Esophagus squamous epithelium (tissue), 4 donors: ENCODE results near the gene MED10.

ENCODE experiments used
- CTCF ChIP-seq, 6 experiments: fragments of 450-650 bp in 4 of 6; fragments of 200-600 bp in 2 of 6; sonication (generic) in 2 of 6; IDR thresholded peaks; one replicate each; pipeline ENCODE4 v1.5.1; 2016 to 2019; ENCODE audit warnings: antibody characterized with exemption in 6 of 6, mild to moderate bottlenecking in 4 of 6, moderate library complexity in 4 of 6
- POLR2A ChIP-seq, 4 donors: fragments of 450-650 bp; IDR thresholded peaks; one replicate each; pipeline ENCODE4 v1.6.1; 2017; ENCODE audit warnings: antibody characterized with exemption in 4 of 4, mild to moderate bottlenecking in 4 of 4, moderate library complexity in 3 of 4

- TF ChIP-seq CTCF (IDR thresholded peaks at IDR 0.05): no peak
- no peak for TF ChIP-seq POLR2A (IDR thresholded peaks at IDR 0.05)
These were observed 15.5 kb downstream of the MED10 start for GRCh38 chr5:6362846-6363245.
